Natural killer cell (primary cell): ENCODE results near the gene ARAP1. TPM values are rescaled to one million over a fixed set of nuclear protein-coding genes. Genes with fewer than 3 reads are reported as not detected.

Experiments used
- ATAC-seq, 3 donors: fragments of 150-1000 bp in 2 of 3; fragments of 200-7000 bp in 1 of 3; cut with Tn5 transposase; 1 replicate in 1 of 3; 2 replicates in 2 of 3; pipeline ENCODE4 v1.10.0; 2021; ENCODE audit warnings: mild to moderate bottlenecking in 2 of 3, moderate library complexity in 2 of 3
- DNase-seq, 2 donors: peaks; one replicate each; pipeline versions ENCODE4 v3.0.0 to v3.0.0-alpha.2; 2013 to 2021; ENCODE audit warnings: mixed read lengths in 1 of 2
- H3K27ac ChIP-seq: one replicate; pipeline ENCODE4 v1.5.1; 2013; ENCODE audit warnings: mild to moderate bottlenecking, low read length
- H3K27me3 ChIP-seq: one replicate; pipeline ENCODE4 v1.6.1; 2013; ENCODE audit warnings: low read length; ENCODE audit not compliant: control insufficient read depth, insufficient read depth
- H3K36me3 ChIP-seq: one replicate; pipeline ENCODE4 v1.6.1; 2013; ENCODE audit warnings: low read length; ENCODE audit not compliant: control insufficient read depth, insufficient read depth
- H3K4me1 ChIP-seq: one replicate; pipeline ENCODE4 v1.6.1; 2013; ENCODE audit warnings: low read length; ENCODE audit not compliant: control insufficient read depth, insufficient read depth
- H3K4me3 ChIP-seq: one replicate; pipeline ENCODE4 v1.5.1; 2013; ENCODE audit warnings: low read length
- H3K9me3 ChIP-seq: one replicate; pipeline ENCODE4 v1.6.1; 2013; ENCODE audit warnings: low read length; ENCODE audit not compliant: control insufficient read depth, insufficient read depth
- H3K27ac Mint-ChIP-seq, 2 donors: one replicate each; pipeline ENCODE4 v1.8.0; 2022; ENCODE audit warnings: mild to moderate bottlenecking in 2 of 2, mixed read lengths in 2 of 2, moderate library complexity in 1 of 2
- H3K27me3 Mint-ChIP-seq, 2 donors: one replicate each; pipeline ENCODE4 v1.8.0; 2022; ENCODE audit warnings: low read depth in 2 of 2, mixed read lengths in 2 of 2
- H3K36me3 Mint-ChIP-seq: one replicate; pipeline ENCODE4 v1.8.0; 2022; ENCODE audit warnings: mixed read lengths
- H3K4me1 Mint-ChIP-seq, 2 donors: one replicate each; pipeline ENCODE4 v1.8.0; 2022; ENCODE audit warnings: mixed read lengths in 2 of 2
- H3K4me3 Mint-ChIP-seq: one replicate; pipeline ENCODE4 v1.8.0; 2022; ENCODE audit warnings: mild to moderate bottlenecking, moderate library complexity, mixed read lengths
- H3K9me3 Mint-ChIP-seq, 2 donors: one replicate each; pipeline ENCODE4 v1.8.0; 2022; ENCODE audit warnings: mixed read lengths in 2 of 2
- CTCF ChIP-seq: fragments of 200-600 bp; IDR thresholded peaks from one replicate; pipeline ENCODE4 v1.8.0; 2022; ENCODE audit warnings: antibody characterized with exemption
- WGBS: methylation state at CpG from one replicate; pipeline ENCODE4 v1.1.7; 2013; ENCODE audit warnings: missing lambda C conversion rate; ENCODE audit not compliant: insufficient coverage; 5-methylcytosine and 5-hydroxymethylcytosine counted together
- intact Hi-C: fragments of 100-400 bp; cut with micrococcal nuclease; formaldehyde crosslinking; loops from one replicate; pipeline ENCODE4 v1.14.2; 2022
- total RNA-seq, 4 donors: library from RNA; stranded (reverse); fragments of 120-200 nt in 1 of 4; gene quantifications; one replicate each; pipeline versions ENCODE4 v1.2.3 to v1.2.4, GENCODE V29; 2013 to 2022

The ARAP1 gene
- total RNA-seq, 3 donors from 2014 or later (not counting 1 experiment from before 2014, with no cell fraction given): 293 to 327 (median 296) TPM

DNA sequence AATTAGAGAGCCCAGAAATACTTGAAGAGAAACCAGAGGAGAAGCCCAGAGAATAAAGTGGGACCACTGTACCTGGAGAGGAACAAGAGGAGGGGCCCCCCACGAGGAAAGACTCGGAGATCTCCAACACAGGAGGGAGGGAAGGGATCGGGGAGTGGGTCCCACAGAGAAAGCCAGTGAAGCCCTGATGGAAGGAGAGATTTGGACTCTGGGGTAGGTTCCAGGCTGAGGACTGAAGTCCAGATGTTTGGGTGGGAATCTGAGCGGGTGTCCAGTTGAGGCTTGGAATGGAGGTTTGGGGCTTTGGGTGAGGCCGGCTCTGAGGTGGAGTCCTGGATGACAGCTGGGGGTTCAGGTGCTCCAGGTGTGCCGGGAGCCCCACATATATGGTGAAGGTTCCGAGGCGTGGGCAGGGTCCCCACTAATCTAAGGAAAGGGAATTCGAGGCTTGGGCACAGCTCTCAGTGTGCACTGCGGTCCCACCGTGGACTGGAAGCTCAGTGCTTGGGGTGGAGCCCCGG is 110.6 kb downstream of the ARAP1 start:
- H3K4me3 Mint-ChIP-seq: no peak overlapping the region
- ATAC-seq: no peak
- peaks cover 0 to 7% of the 10 kb centered on the region in 2 donors for H3K4me1 Mint-ChIP-seq
- H3K9me3 Mint-ChIP-seq: no peaks in the 10 kb centered on the region
- no peaks in the 10 kb centered on the region for H3K36me3 Mint-ChIP-seq
- H3K27ac Mint-ChIP-seq: no peak overlapping the region
- Histone ChIP-seq H3K27me3 (peaks cover 34% of the 10 kb centered on the region), H3K9me3 (no peaks in the 10 kb centered on the region), H3K27ac (no peak overlapping the region), H3K36me3 (no peaks in the 10 kb centered on the region), H3K4me1 (peaks cover 19% of the 10 kb centered on the region), H3K4me3 (peak overlapping the region; percentile 12)
- WGBS: 62% methylated on average over 12 of the region's 12 CpGs
- intact Hi-C loops: no loop called here
- H3K27me3 Mint-ChIP-seq: peaks cover 8 to 15% of the 10 kb centered on the region in 2 donors
- no peak for DNase-seq
- TF ChIP-seq CTCF: no peak

- H3K27me3 ChIP-seq: peaks cover 34% of the 10 kb centered on the region
- intact Hi-C loops: no loop called here
- H3K36me3 Mint-ChIP-seq: no peaks in the 10 kb centered on the region
- H3K36me3 ChIP-seq: no peaks in the 10 kb centered on the region
- H3K9me3 Mint-ChIP-seq: no peaks in the 10 kb centered on the region
- H3K27ac Mint-ChIP-seq: no peak overlapping the region
- H3K27me3 Mint-ChIP-seq: peaks cover 8 to 17% of the 10 kb centered on the region in 2 donors
- H3K4me3 Mint-ChIP-seq: no peak overlapping the region
- no peak overlapping the region for H3K4me3 ChIP-seq
- H3K9me3 ChIP-seq: no peaks in the 10 kb centered on the region
- DNase-seq: no peak
- no peak overlapping the region for H3K27ac ChIP-seq
- peaks cover 0 to 7% of the 10 kb centered on the region in 2 donors for H3K4me1 Mint-ChIP-seq
- TF ChIP-seq CTCF: no peak
- H3K4me1 ChIP-seq: peaks cover 19% of the 10 kb centered on the region
- WGBS: 80% methylated on average over 23 of the region's 23 CpGs
- no peak for ATAC-seq
Measured at GRCh38 chr11:72639502-72640375, 112.5 kb downstream of the ARAP1 start.

DNA sequence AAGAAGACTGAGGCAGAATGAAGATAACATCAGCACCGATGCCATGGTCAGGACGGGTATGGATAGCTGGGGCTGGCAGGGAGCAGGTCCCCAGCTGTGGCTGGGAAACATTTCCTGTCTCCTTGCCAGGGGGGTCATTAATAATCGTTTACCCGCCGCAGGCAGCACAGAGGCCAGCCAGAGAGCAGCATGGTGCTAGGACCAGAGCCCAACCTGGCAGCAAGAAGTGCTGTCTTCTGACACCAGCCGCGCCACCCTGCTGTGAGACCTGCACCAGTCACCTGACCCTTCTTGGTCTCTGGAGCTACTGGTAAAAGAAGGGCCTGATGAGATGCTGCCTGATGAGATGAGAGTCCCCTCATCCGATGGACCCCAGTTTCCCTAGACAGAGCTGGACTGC is 114.3 kb downstream of the ARAP1 start:
- Histone ChIP-seq H3K4me1 (peaks cover 12% of the 10 kb centered on the region), H3K27ac (no peak overlapping the region), H3K9me3 (no peaks in the 10 kb centered on the region), H3K4me3 (no peak overlapping the region), H3K27me3 (peaks cover 34% of the 10 kb centered on the region), H3K36me3 (no peaks in the 10 kb centered on the region)
- no peaks in the 10 kb centered on the region for H3K36me3 Mint-ChIP-seq
- no peak for DNase-seq
- H3K27me3 Mint-ChIP-seq: peaks cover 8 to 15% of the 10 kb centered on the region in 2 donors
- WGBS: 89% methylated on average over 8 of the region's 8 CpGs
- no peak overlapping the region for H3K27ac Mint-ChIP-seq
- no peak overlapping the region for H3K4me3 Mint-ChIP-seq
- intact Hi-C loops: no loop called here
- H3K9me3 Mint-ChIP-seq: no peaks in the 10 kb centered on the region
- no peak for TF ChIP-seq CTCF
- H3K4me1 Mint-ChIP-seq: no peaks in the 10 kb centered on the region
- ATAC-seq: no peak
